GM12878 (cell line): ENCODE results near the gene MT1E. TPM values are rescaled to one million over a fixed set of nuclear protein-coding genes. Genes with fewer than 3 reads are reported as not detected.

Experiments
- ATAC-seq: fragments of 200-7000 bp; cut with Tn5 transposase; 3 replicates; pipeline ENCODE4 v1.9.1; 2020; ENCODE audit warnings: mild to moderate bottlenecking, moderate library complexity
- BruUV-seq: library from RNA; stranded (reverse); fragments of 400-500 nt; replicated peaks from 2 replicates; lab custom pipeline; 2021; lab: Mats Ljungman, UMichigan
- CTCF ChIA-PET: fragments of 300-600 bp; sonication (Branson Sonifier 250); formaldehyde crosslinking; extraction: SDS; loops from one replicate; lab custom pipeline; 2021; ENCODE audit warnings: inconsistent platforms; lab: Yijun Ruan, JAX
- POLR2A ChIA-PET: fragments of 350-600 bp; formaldehyde crosslinking; extraction: SDS; loops from one replicate; lab custom pipeline; 2021; ENCODE audit warnings: inconsistent platforms; lab: Charles Lee
- RAD21 ChIA-PET: fragments of 300-600 bp; sonication (Branson Sonifier 250); formaldehyde crosslinking; loops from one replicate; lab custom pipeline; 2023; ENCODE audit warnings: antibody characterized with exemption; ENCODE audit not compliant: unreplicated experiment; lab: Charles Lee
- SMC1A ChIA-PET: fragments of 300-600 bp; sonication (Branson Sonifier 250); formaldehyde crosslinking; loops from one replicate; lab custom pipeline; 2023; ENCODE audit not compliant: unreplicated experiment, uncharacterized antibody; lab: Charles Lee
- DNase-seq: peaks from one replicate; pipeline ENCODE4 v3.0.0-alpha.2; 2011; ENCODE audit warnings: low read depth, low spot score
- FAIRE-seq: peaks from 3 replicates; lab custom pipeline; 2011; peaks lifted over from hg19 to GRCh38; lab: Jason Lieb, UNC
- H2AFZ ChIP-seq: 2 replicates; pipeline ENCODE4 v1.6.0; 2011; ENCODE audit warnings: low read depth, low read length, control low read depth; ENCODE audit not compliant: control insufficient read depth
- H3K27ac ChIP-seq: 2 replicates; pipeline ENCODE4 v1.5.1; 2011; ENCODE audit warnings: control low read depth; ENCODE audit not compliant: control insufficient read depth, insufficient read depth
- H3K27me3 ChIP-seq, 2 experiments: replicated peaks in 1 of 2; 2 replicates each; pipeline versions ENCODE4 v1.6.0 to v1.6.1; 2011; ENCODE audit warnings: low read length in 1 of 2; ENCODE audit not compliant: control insufficient read depth in 2 of 2, insufficient read depth in 2 of 2
- H3K36me3 ChIP-seq, 2 experiments: 2 replicates each; pipeline ENCODE4 v1.5.1; 2011; ENCODE audit warnings: low read length in 1 of 2; ENCODE audit not compliant: control insufficient read depth in 2 of 2, insufficient read depth in 2 of 2
- H3K4me1 ChIP-seq: 2 replicates; pipeline ENCODE4 v1.6.1; 2011; ENCODE audit warnings: mild to moderate bottlenecking, low read length, moderate library complexity, mixed read lengths; ENCODE audit not compliant: control insufficient read depth, insufficient read depth
- H3K4me2 ChIP-seq: 2 replicates; pipeline ENCODE4 v1.6.0; 2011; ENCODE audit warnings: control low read depth; ENCODE audit not compliant: control insufficient read depth, insufficient read depth
- H3K4me3 ChIP-seq: fragments of 200-600 bp; sonication (generic); 2 replicates; pipeline ENCODE4 v1.5.1; 2016
- H3K79me2 ChIP-seq: 2 replicates; pipeline ENCODE4 v1.6.0; 2011; ENCODE audit warnings: low read length; ENCODE audit not compliant: control insufficient read depth, insufficient read depth
- H3K9ac ChIP-seq: 2 replicates; pipeline ENCODE4 v1.8.0; 2011; ENCODE audit warnings: low read length, control low read depth, mixed read lengths; ENCODE audit not compliant: control insufficient read depth, insufficient read depth
- H3K9me3 ChIP-seq: replicated peaks from 3 replicates; pipeline ENCODE4 v1.5.1; 2011; ENCODE audit warnings: mild to moderate bottlenecking, low read length; ENCODE audit not compliant: control insufficient read depth, insufficient read depth
- H4K20me1 ChIP-seq: 2 replicates; pipeline ENCODE4 v1.6.0; 2011; ENCODE audit not compliant: control insufficient read depth, insufficient read depth
- GATAD2B ChIP-seq: fragments of 450-650 bp; conservative IDR thresholded peaks from 2 replicates; pipeline ENCODE4 v1.6.1; 2017; ENCODE audit warnings: low read depth, mild to moderate bottlenecking, moderate library complexity
- HDAC2 ChIP-seq: fragments of 200-600 bp; sonication (generic); IDR thresholded peaks from 2 replicates; pipeline ENCODE4 v1.6.1; 2017
- HDGF ChIP-seq: fragments of 450-650 bp; IDR thresholded peaks from 2 replicates; pipeline ENCODE4 v1.6.1; 2016; ENCODE audit warnings: antibody characterized with exemption
- PAX8 ChIP-seq: fragments of 450-650 bp; IDR thresholded peaks from 2 replicates; pipeline ENCODE4 v1.6.1; 2017; ENCODE audit warnings: mild to moderate bottlenecking, moderate library complexity
- RCOR1 ChIP-seq: conservative IDR thresholded peaks from 2 replicates; pipeline ENCODE4 v1.6.1; 2012; ENCODE audit warnings: low read depth, low read length, improper control_type of control experiment
- STAT1 ChIP-seq: fragments of 450-650 bp; conservative IDR thresholded peaks from 2 replicates; pipeline ENCODE4 v1.6.1; 2014; ENCODE audit warnings: antibody characterized with exemption, mild to moderate bottlenecking
- USF2 ChIP-seq: IDR thresholded peaks from 2 replicates; pipeline ENCODE4 v1.6.1; 2011; ENCODE audit warnings: low read depth, low read length, improper control_type of control experiment, borderline replicate concordance
- ZNF24 ChIP-seq: fragments of 450-650 bp; IDR thresholded peaks from 2 replicates; pipeline ENCODE4 v1.6.1; 2017; ENCODE audit warnings: antibody characterized with exemption, mild to moderate bottlenecking
- ZZZ3 ChIP-seq: IDR thresholded peaks from 2 replicates; pipeline ENCODE4 v1.6.1; 2011; ENCODE audit warnings: low read depth; ENCODE audit not compliant: control insufficient read depth, insufficient read length
- WGBS: methylation state at CpG from one replicate; pipeline ENCODE4 v1.1.6; 2016; ENCODE audit warnings: low lambda C conversion rate; ENCODE audit not compliant: insufficient replicate concordance, insufficient coverage; ENCODE audit errors: missing lambda C conversion rate; 5-methylcytosine and 5-hydroxymethylcytosine counted together
- in situ Hi-C: fragments of 300-500 bp; cut with MboI; formaldehyde crosslinking; loops from 9 replicates; pipeline ENCODE4 v1.14.3; 2018; ENCODE audit warnings: mixed read lengths
- intact Hi-C: fragments of 100-400 bp; cut with micrococcal nuclease; formaldehyde crosslinking; loops from one replicate; pipeline ENCODE4 v1.14.2; 2022; ENCODE audit not compliant: unreplicated experiment
- polyA plus RNA-seq, 11 experiments: library from polyadenylated mRNA; depleted of rRNA in 4 of 11; unstranded in 6 of 11; stranded (reverse) in 5 of 11; fragments of >200 nt; fragmentation: Nextera tagmentation in 4 of 11; fragmentation: Illumina TruSeq in 1 of 11; extraction: Ambion mirVana in 4 of 11; extraction: Trizol in 1 of 11; gene quantifications; 1 replicate in 1 of 11; 2 replicates in 10 of 11; pipeline versions ENCODE4 v1.2.1 to v1.2.3, GENCODE V29; 2011 to 2016; ENCODE audit warnings: inconsistent platforms in 2 of 11, missing spikeins in 2 of 11, low read depth in 1 of 11
- total RNA-seq, 4 experiments: library from RNA; depleted of rRNA in 3 of 4; stranded (reverse); fragments of >200 nt in 3 of 4; fragmentation: Illumina TruSeq in 1 of 4; extraction: Trizol in 1 of 4; gene quantifications; 2 replicates each; pipeline versions ENCODE4 v1.2.1 to v1.2.3, GENCODE V29; 2013 to 2021
- TF ChIP-seq, protein P1 (sequence below): fragments of 150-350 bp; IDR thresholded peaks from 2 replicates; pipeline ENCODE4 v1.6.1; 2016; ENCODE audit warnings: low read depth, low read length
- TF ChIP-seq, protein P2 (sequence below): IDR thresholded peaks from 2 replicates; pipeline ENCODE4 v1.6.1; 2011; ENCODE audit warnings: mild to moderate bottlenecking, low read depth, low read length, moderate library complexity; ENCODE audit not compliant: insufficient replicate concordance

Gene MT1E
- total and polyA plus RNA-seq, 10 of the 15 experiments (the other 5 are each of a cell fraction or from before 2014, with no cell fraction given): 5.8 to 22.3 (median 16.5) TPM

DNA sequence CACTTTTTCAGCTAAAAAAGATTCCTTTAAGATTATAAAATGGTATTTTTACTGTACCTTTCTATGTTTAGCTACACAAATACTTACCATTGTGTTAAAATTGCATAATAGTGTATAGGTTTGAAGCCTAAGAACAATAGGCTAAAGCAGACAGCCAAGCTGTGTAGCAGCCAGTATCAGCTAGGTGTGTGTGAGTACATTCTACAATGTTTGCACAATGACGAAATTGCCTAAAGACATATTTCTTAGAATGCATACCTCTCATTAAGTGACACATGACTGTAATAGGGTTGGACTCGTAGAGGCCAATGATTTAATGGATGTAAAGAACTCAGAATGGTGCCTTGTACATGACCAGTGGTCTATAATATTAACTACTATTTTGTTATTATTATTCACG lies 24.2 kb downstream of the MT1E start:
- no peaks in the 10 kb centered on the region for H3K36me3 ChIP-seq
- H3K27me3 ChIP-seq: peaks cover 8 to 14% of the 10 kb centered on the region in 2 experiments
- WGBS: 17% methylated on average over 3 of the region's 3 CpGs
- in situ Hi-C loops: no loop called here
- H3K79me2 ChIP-seq: no peaks in the 10 kb centered on the region
- ChIA-PET RAD21 (no interaction called here), SMC1A (no interaction called here), CTCF (interaction anchor here (0.6 kb wide), 1 partner anchor 51 kb away, joined by 3 read pairs; no protein-coding TSS in a partner anchor), POLR2A (interaction anchor here (0.6 kb wide), 1 partner anchor 24 kb away, joined by 3 read pairs; the partner anchor contains the start of gene MT1E)
- DNase-seq (no peak), ATAC-seq (no peak), FAIRE-seq (no peak)
- intact Hi-C loops: no loop called here
- H3K27ac ChIP-seq: no peak overlapping the region
- no peaks in the 10 kb centered on the region for H3K9me3 ChIP-seq
- H3K4me1 ChIP-seq: no peaks in the 10 kb centered on the region
- no peak overlapping the region for H3K4me2 ChIP-seq
- H4K20me1 ChIP-seq: no peaks in the 10 kb centered on the region
- no peak overlapping the region for H2AFZ ChIP-seq
- no peak overlapping the region for H3K4me3 ChIP-seq
- no TSS peak for BruUV-seq
- H3K9ac ChIP-seq: no peak overlapping the region
- TF ChIP-seq PAX8 (no peak), HDAC2 (no peak), RCOR1 (no peak)
- TF ChIP-seq, protein P1, sequence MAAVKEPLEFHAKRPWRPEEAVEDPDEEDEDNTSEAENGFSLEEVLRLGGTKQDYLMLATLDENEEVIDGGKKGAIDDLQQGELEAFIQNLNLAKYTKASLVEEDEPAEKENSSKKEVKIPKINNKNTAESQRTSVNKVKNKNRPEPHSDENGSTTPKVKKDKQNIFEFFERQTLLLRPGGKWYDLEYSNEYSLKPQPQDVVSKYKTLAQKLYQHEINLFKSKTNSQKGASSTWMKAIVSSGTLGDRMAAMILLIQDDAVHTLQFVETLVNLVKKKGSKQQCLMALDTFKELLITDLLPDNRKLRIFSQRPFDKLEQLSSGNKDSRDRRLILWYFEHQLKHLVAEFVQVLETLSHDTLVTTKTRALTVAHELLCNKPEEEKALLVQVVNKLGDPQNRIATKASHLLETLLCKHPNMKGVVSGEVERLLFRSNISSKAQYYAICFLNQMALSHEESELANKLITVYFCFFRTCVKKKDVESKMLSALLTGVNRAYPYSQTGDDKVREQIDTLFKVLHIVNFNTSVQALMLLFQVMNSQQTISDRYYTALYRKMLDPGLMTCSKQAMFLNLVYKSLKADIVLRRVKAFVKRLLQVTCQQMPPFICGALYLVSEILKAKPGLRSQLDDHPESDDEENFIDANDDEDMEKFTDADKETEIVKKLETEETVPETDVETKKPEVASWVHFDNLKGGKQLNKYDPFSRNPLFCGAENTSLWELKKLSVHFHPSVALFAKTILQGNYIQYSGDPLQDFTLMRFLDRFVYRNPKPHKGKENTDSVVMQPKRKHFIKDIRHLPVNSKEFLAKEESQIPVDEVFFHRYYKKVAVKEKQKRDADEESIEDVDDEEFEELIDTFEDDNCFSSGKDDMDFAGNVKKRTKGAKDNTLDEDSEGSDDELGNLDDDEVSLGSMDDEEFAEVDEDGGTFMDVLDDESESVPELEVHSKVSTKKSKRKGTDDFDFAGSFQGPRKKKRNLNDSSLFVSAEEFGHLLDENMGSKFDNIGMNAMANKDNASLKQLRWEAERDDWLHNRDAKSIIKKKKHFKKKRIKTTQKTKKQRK: no peak

DNA sequence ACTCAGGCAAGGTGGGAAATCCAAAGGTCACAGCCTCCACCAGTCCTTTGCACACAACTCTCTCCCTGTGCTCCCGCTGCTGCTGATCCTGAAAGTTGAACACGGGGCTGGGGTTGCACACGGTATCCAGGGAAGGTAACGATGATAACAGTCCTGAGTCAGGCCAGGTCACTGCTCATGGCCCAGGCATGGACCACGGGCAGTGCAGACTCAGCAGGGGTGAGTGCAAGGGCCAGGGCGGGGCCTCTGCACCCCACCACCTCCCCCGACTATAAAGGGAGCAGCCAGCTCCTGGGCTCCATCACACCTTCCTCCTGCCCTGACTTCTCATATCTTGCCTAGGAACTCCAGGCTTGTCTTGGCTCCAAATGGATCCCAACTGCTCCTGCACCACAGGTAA lies 26.0 kb downstream of the MT1E start, which contains the start of gene MT1B:
MT1B (plus strand) TSS at position 301 of the 400 bp plus-strand sequence; CDS start at position 369, 68 bp downstream.
- 16% methylated on average over 6 of the region's 7 CpGs for whole genome bisulfite sequencing
- in situ Hi-C loops (no loop called here), intact Hi-C loops (no loop called here)
- RAD21 ChIA-PET: no interaction called here
- H3K36me3 ChIP-seq: no peaks in the 10 kb centered on the region
- SMC1A ChIA-PET: no interaction called here
- H3K79me2 ChIP-seq: no peaks in the 10 kb centered on the region
- H3K4me3 ChIP-seq: no peak within 1 kb of the TSS
- DNase-seq (no peak), FAIRE-seq (no peak), ATAC-seq (no peak)
- CTCF ChIA-PET: no interaction called here
- no peak within 1 kb of the TSS for H3K4me2 ChIP-seq
- peaks cover 3 to 6% of the 10 kb centered on the region in 2 experiments for H3K27me3 ChIP-seq
- H3K27ac ChIP-seq: no peak within 1 kb of the TSS
- H3K9me3 ChIP-seq: no peaks in the 10 kb centered on the region
- POLR2A ChIA-PET: no interaction called here
- H4K20me1 ChIP-seq: no peaks in the 10 kb centered on the region
- no peak within 1 kb of the TSS for H2AFZ ChIP-seq
- no TSS peak for BruUV-seq
- no peaks in the 10 kb centered on the region for H3K4me1 ChIP-seq
- H3K9ac ChIP-seq: no peak within 1 kb of the TSS
- TF ChIP-seq ZNF24 (no peak), GATAD2B (no peak), HDGF (no peak), ZZZ3 (no peak), STAT1 (no peak), USF2 (no peak)
- TF ChIP-seq, protein P2, sequence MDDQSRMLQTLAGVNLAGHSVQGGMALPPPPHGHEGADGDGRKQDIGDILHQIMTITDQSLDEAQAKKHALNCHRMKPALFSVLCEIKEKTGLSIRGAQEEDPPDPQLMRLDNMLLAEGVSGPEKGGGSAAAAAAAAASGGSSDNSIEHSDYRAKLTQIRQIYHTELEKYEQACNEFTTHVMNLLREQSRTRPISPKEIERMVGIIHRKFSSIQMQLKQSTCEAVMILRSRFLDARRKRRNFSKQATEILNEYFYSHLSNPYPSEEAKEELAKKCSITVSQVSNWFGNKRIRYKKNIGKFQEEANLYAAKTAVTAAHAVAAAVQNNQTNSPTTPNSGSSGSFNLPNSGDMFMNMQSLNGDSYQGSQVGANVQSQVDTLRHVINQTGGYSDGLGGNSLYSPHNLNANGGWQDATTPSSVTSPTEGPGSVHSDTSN: no peak
